SU-DHL-6 (cell line): Measurements from ENCODE around the gene HSP90B1.

ENCODE experiments used
- EZH2phosphoT487 ChIP-seq: fragments of 200-600 bp; sonication (generic), shearing (Covaris generic); conservative IDR thresholded peaks from 2 replicates; pipeline ENCODE4 v1.6.1; 2018; ENCODE audit warnings: mild to moderate bottlenecking, antibody characterized with exemption, low read length, moderate library complexity, mixed read lengths
- TF ChIP-seq, protein P1 (sequence below): fragments of 200-600 bp; sonication (generic); IDR thresholded peaks from one replicate; pipeline ENCODE4 v1.5.1; 2017; ENCODE audit warnings: antibody characterized with exemption, mild to moderate bottlenecking, low read length, moderate library complexity; ENCODE audit not compliant: insufficient read depth, poor library complexity, severe bottlenecking

DNA sequence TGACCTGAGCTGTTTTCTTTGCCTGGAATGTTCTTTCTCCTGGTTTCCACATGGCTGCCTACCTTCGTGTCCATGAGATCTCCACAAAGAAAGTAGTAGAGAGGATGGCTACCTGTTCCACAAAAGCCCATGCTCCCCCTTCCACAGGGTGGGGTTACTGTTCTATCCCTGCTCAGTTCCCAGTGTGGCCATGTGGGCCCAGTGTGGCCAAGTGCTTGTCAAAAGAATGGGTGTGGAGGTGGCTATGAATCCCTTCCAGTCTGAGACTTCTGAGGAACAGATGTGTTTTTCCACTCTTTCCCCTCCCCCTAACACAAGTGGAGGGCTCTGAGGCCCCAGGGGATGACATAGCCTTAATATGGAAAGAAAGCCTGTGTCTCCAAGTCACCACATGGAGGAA is 26.2 kb upstream of the HSP90B1 start:
- TF ChIP-seq, protein P1, sequence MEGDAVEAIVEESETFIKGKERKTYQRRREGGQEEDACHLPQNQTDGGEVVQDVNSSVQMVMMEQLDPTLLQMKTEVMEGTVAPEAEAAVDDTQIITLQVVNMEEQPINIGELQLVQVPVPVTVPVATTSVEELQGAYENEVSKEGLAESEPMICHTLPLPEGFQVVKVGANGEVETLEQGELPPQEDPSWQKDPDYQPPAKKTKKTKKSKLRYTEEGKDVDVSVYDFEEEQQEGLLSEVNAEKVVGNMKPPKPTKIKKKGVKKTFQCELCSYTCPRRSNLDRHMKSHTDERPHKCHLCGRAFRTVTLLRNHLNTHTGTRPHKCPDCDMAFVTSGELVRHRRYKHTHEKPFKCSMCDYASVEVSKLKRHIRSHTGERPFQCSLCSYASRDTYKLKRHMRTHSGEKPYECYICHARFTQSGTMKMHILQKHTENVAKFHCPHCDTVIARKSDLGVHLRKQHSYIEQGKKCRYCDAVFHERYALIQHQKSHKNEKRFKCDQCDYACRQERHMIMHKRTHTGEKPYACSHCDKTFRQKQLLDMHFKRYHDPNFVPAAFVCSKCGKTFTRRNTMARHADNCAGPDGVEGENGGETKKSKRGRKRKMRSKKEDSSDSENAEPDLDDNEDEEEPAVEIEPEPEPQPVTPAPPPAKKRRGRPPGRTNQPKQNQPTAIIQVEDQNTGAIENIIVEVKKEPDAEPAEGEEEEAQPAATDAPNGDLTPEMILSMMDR: no peak
- no peak for TF ChIP-seq EZH2phosphoT487
